Activated CD8-positive, alpha-beta memory T cell treated with anti-CD3 and anti-CD28 coated beads, Interleukin-2, amount 50 U/mL, for 24 hours (primary cell): ENCODE data around the gene DYNC1I1.

Experiments used
- DNase-seq: peaks from one replicate; pipeline ENCODE4 v3.0.0-alpha.2; 2020; ENCODE audit errors: extremely low read depth

Gene DYNC1I1

DNA sequence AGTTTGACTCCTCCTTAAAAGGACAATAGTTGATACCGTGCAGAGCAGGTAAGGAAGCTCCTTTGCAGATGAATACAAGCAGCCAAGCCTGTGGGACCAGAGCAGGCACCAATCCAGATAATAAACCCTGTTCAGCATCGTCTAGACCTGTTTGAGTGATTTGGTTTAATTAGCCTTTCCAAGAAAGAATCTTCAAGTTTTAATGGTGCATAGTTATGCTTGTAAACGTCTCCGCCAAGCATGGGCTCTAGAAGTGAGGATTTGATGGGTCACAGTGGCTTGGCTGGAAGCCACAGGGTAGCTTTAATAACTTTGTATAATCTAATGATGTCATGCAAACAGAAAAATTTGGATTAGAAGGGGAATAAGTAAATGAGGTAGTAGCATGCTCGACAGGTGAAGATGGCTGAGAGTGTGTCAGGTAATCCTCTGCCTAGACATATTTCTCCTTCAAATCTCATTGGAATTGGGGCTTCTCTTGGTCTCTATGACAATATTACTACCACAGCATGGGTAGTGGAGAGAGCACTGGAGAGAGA is 188.4 kb downstream of the DYNC1I1 start:
- no peak for DNase-seq

DNA sequence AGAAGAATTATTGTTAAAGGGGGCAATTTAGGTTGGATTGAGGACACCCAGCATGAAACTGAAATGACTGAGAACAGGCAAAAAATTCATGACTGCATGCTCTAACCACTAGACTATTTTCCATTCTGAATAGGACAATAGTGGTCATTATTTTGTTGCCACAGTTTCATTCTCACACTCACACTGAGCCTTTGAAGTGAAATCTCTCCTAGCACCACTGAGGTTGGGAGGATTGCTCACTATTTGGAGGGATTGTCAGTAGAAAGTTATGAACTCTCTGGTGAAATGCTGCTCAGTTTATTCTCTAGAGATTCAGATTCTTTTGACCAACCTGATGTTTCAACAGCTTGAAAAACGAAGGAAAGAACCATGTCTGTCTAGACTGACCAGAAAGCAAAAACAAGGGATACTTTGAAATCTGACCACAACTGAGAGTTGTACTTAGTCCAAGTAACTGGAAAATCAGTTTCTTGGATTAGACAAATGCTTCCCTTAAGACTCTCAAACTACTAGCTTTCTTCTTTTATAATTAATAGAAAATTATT is 191.2 kb downstream of the DYNC1I1 start:
- DNase-seq = no peak

GRCh38 chr7:95971716-95972115 is 199.4 kb downstream of the DYNC1I1 start:
- no peak for DNase-seq

- DNase-seq = no peak
These were observed 200.2 kb downstream of the DYNC1I1 start for GRCh38 chr7:95972523-95972922.

DNA sequence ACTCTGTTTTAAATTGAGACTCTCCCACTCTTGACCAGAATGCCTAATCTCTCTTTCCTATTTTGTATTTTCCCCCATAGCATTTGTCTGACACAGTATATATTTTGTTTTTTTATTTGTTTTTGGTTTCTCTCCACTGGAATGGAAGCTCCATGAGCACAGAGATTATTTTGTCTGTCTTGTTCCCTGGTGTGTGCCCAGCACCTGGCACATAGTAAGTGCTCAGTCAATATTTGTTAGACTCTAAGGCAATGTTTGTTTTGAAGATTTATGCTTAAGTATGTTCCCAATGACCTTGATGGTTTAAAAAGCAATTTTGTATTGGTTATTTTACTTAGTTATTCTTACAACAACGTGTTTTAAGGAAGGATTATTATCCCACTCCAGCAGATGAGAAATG is 201.8 kb downstream of the DYNC1I1 start:
- no peak for DNase-seq

DNA sequence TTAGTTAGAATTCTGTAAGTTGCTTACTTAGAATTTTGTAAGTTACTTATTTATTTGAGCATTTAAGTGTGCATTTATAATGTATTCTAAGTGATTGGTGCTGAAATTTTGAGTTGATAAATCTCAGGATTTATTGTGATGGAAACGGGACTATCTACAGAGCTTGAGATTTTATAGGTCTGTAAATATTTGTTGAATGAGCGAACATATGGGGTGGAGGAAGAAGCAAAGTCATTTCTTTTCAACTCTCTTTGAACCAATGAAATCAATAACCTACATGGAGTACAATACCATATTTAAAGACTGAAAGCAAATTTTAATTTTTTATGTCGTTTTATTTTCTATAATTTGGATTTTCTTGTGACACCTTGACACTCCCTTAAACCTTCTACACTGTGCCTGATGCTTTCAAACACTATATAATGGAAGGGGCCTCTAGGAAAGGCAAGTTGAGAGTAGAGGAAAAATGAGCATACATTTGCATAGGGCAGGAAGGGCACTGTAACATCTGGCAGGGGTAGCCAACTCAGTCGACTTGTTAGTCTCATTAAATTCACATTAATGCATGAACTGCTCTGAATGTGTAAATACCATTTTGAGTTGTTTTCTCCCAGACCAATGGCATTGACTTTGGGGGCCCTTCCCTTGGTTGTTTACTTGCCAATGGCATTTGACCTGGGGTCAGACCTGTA is 204.2 kb downstream of the DYNC1I1 start:
- no peak for DNase-seq

DNA sequence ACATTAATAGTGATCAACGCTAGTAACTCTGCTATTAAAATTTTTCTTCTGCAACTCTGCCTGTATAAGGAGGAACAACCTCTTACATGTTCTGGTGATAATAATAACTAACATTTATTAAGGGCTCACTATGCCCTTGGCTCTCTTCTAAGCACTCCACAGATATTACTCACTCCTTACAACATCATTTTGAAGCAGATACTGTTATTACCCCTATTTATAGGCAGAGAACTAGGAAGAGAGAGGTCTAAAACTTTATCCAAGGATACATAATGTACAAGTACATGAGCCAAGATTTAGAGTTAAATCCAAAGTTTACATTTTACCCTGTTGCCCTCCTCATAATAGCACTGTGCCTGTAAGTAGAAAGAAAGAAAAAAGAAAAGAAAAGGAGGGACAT is 205.6 kb downstream of the DYNC1I1 start:
- DNase-seq = no peak

- DNase-seq = no peak
These were observed 207.8 kb downstream of the DYNC1I1 start for GRCh38 chr7:95980167-95980566.

DNA sequence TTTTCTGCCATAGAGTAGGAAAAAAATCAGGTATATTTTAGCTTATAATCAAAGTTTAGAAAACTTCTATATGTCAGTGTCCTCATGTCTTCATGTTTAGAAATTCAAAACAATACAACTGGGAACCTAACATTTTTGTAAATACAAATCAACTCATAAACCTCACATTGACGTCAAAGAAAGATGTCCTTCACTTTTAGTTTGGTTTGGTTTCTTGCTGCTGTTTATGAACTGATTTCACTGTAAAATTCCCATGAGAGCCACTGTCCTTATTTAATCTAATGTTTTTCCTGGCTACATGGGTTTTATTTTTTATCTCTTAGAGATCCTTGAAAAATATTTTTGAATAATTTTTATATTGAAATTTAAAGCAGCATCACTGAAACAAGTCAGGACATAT is 208.4 kb downstream of the DYNC1I1 start:
- DNase-seq = no peak

DNA sequence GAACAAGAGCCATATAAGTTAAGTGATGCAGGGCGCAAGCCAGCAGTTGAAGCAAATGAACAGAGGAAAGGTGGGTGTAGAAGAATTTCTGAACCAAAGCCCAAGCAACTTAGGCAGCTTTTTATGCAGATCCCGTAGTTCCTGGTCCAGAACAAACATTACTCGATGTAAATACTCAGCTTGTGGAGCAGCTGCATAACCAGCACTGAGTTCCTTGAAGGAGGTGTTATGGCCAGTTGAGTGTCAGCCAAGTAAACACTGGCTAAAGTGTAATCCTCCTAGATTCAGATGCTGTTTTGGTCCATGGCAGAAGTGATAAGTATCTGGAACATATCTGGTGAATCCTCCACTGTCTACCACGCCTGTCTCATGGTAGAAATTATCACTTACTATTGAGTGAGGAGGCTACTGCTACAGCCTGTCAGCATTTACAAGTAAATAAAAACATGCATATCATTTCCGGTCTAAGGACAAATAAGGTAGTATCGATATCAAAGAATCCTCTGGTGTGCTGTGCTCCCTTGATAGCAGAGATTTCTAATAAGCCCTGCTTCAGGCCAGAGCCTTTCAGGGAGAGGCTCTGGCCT is 213.9 kb downstream of the DYNC1I1 start:
- DNase-seq = no peak

GRCh38 chr7:95989301-95989700 is 216.9 kb downstream of the DYNC1I1 start:
- no peak for DNase-seq

- no peak for DNase-seq
These were observed 221.0 kb downstream of the DYNC1I1 start for GRCh38 chr7:95993380-95993779.

DNA sequence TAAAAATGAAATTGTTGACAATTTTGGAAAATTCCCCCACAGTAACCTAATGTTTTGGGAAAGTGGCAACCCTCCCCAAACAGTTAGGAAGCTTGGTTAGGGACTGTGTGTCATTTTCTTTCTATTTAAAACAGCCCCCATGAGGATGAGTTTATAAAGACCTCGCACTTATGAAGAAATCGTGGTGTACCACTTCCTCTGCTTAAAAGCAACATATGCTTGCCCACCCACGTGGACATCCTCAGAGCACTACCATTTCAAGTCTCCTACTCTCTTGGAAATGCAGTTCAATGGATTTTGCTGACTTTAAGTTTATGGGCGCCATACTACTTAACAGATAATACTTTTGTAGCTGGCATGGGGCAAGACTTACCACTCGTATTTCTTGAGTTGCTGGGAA is 223.8 kb downstream of the DYNC1I1 start:
- DNase-seq = no peak

DNA sequence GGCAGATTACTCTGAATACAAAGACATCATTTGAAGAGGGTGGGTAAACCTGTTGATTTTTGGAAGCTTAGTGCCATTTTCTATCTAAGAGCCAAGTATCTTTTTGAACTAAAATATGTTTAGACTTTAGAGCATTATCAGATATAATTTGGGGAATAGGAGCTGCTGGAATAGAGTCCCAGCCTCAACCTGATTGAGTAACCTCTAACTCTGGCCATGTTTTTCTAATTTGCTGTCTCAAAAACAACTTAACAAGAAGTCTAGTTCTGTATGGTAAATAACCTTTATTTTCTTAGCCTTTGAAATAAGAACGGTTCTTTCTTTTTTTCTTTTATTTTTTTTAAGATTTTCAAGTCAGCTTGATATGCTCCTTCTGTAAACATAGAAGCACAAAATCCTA is 224.5 kb downstream of the DYNC1I1 start:
- no peak for DNase-seq

DNA sequence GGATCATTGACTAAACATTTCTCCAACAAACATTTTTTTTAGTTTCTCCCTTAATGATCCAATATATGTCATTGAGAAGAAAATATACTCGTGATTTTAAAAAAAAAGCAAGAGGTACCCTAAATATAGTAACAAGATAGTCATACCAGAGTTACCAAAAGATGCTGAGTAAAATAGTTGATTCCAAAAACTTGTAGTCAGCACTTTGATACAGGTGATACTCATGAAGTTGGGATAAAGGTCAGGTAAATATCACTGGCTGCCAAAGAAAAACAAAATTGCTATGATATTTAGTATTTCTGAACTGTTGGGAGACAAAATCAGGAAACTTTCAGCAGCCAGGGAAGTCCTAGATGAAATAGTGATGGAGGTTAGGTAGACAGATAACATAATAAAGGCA is 225.3 kb downstream of the DYNC1I1 start:
- no peak for DNase-seq

DNA sequence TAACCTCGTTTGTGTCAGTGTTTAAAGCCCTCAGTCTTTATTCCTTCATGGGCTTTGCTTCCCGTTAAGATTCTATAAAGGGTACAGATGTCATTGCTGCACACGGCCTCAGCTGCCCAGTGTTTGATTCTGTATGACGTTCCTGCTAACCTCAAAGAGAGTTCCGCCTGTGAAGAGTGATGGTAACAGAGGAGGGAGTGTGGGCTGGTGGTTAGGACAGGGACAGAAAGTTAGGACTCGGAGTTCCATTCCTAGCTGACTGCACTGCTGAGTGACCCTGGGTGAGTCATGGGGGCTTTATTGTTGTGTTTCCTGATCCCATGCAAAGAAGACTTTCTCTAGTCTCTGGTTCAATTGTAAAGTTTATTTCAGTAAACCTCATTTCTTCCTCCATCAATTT is 227.1 kb downstream of the DYNC1I1 start:
- DNase-seq = no peak

GRCh38 chr7:96004578-96004977 is 232.2 kb downstream of the DYNC1I1 start:
- no peak for DNase-seq

- no peak for DNase-seq
These were observed 232.9 kb downstream of the DYNC1I1 start for GRCh38 chr7:96005271-96005670.

GRCh38 chr7:96009148-96009547 is 236.8 kb downstream of the DYNC1I1 start:
- no peak for DNase-seq

DNA sequence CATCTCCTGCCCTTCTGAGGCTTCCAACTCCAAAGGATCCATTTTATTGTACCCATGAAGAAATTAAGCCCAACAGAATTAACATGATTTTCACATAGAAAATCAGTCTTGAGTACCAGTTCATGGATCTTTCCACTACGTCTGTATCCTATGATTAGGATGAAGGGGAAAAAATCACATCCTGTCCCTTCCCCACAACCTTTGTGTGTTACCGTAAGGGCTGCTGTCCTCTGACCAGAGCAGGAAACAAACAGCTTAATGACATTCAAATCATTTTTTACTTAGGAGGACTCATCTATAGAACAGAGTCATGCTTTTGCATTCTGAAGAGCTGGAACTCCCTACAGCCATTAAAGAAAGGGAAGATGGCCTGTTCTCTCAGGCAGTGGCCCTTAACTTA is 241.5 kb downstream of the DYNC1I1 start:
- DNase-seq = no peak

GRCh38 chr7:96014617-96015016 is 242.3 kb downstream of the DYNC1I1 start:
- DNase-seq = no peak

DNA sequence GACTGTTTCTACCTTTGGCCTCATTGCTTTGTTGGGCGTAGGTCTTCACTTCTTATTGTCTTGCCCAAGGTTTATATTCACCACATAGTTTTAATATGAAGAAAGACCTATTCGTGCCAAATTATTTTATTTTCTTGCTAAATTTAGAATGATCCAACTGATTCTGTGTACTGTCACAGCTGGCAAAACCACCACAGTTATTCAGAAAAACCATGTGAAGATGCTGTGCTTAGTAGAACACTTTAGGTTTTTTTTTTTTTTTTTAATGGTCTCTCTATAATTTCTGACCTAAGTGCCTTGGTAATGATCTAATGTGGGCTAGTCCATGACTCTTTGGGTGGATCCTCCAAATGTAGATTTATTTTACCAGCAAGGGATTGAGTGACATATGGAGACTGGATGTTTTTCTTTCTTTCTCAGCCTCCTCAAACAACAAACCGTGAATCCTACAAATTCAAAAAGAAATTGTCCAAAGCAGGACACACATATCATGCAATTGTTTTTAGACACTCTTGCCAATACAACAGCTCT is 243.8 kb downstream of the DYNC1I1 start:
- no peak for DNase-seq

DNA sequence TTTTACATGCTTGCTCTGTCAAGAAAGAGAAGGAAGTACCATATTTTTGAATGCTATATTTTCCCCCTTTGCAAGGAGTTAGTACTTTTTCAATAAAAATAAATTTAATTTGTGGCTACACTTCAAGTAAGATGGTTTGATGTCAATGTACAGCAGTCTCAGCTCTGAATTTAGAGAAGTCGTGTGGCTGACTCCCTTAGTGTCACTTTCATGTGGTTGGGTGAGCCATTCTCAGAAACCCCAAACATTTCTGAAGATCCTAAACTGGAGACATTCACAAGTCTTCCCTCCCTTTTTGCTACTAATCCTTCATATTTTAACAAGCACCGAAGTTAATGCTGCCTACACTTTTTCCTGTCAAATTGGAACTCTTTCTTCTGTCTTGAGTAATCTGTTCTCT is 244.4 kb downstream of the DYNC1I1 start:
- DNase-seq = no peak
